Vagina (tissue), 2 donors: ENCODE measurements around the gene PTP4A1. TPM values are rescaled to one million over a fixed set of nuclear protein-coding genes. Genes with fewer than 3 reads are reported as not detected.

Experiments
- DNase-seq, 2 donors: peaks; one replicate each; pipeline ENCODE4 v3.0.0-alpha.2; 2017; ENCODE audit errors: extremely low spot score in 2 of 2
- H3K27ac ChIP-seq: fragments of 200-600 bp; sonication (generic); one replicate; pipeline ENCODE4 v1.5.1; 2019
- H3K27me3 ChIP-seq: fragments of 200-600 bp; sonication (generic); one replicate; pipeline ENCODE4 v1.5.1; 2019
- H3K36me3 ChIP-seq, 2 donors: fragments of 200-600 bp; sonication (generic); one replicate each; pipeline ENCODE4 v1.5.1; 2017 to 2019
- H3K4me1 ChIP-seq: fragments of 200-600 bp; sonication (generic); one replicate; pipeline ENCODE4 v1.5.1; 2019
- H3K4me3 ChIP-seq, 2 donors: fragments of 200-600 bp; sonication (generic); 1 replicate in 1 of 2; 2 replicates in 1 of 2; pipeline ENCODE4 v1.5.1; 2016 to 2019
- H3K9me3 ChIP-seq: fragments of 200-600 bp; sonication (generic); one replicate; pipeline ENCODE4 v1.5.1; 2019
- POLR2A ChIP-seq, 2 donors: fragments of 450-650 bp; IDR thresholded peaks; one replicate each; pipeline ENCODE4 v1.6.1; 2017; ENCODE audit warnings: antibody characterized with exemption in 2 of 2, mild to moderate bottlenecking in 2 of 2, moderate library complexity in 2 of 2
- POLR2AphosphoS5 ChIP-seq, 2 donors: sonication (generic); formaldehyde crosslinking; IDR thresholded peaks; one replicate each; pipeline ENCODE4 v1.9.0; 2017; ENCODE audit warnings: antibody characterized with exemption in 2 of 2, mild to moderate bottlenecking in 2 of 2, low read depth in 1 of 2; ENCODE audit not compliant: insufficient read depth in 1 of 2
- intact Hi-C: fragments of 100-400 bp; cut with DNase I; formaldehyde crosslinking; loops from one replicate; pipeline ENCODE4 v1.15.1; 2023
- total RNA-seq: library from RNA; depleted of rRNA; stranded (reverse); fragments of >200 nt; gene quantifications from one replicate; pipeline ENCODE4 v1.2.3, GENCODE V29; 2016
- TF ChIP-seq, protein P1 (sequence below), 3 experiments: fragments of 450-650 bp in 2 of 3; fragments of 200-600 bp in 1 of 3; sonication (generic) in 1 of 3; IDR thresholded peaks; one replicate each; pipeline ENCODE4 v1.5.1; 2017 to 2019; ENCODE audit warnings: antibody characterized with exemption in 3 of 3, mild to moderate bottlenecking in 2 of 3, moderate library complexity in 2 of 3

PTP4A1 gene
- total RNA-seq, 1 donor from 2014 or later: 29.5 TPM

DNA sequence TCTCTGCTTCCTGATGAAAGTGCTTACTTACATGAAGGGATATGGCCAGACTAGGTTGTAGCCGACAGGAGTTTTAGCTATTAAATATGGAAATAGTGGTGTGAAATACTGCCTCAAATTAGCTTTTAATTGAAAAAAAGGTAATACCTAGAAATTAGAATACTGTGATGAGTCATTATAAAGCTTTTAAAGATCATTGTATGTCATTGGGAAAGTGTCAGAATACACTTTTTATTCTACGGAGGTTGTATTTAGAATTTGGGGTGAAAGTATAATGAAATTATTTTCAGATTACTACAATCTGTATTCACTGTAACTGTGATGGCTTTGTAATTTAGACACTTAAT lies 2.2 kb downstream of the PTP4A1 start:
- H3K27me3 ChIP-seq: no peaks in the 10 kb centered on the region
- H3K9me3 ChIP-seq: no peaks in the 10 kb centered on the region
- peaks cover 0 to 23% of the 10 kb centered on the region in 2 donors for H3K36me3 ChIP-seq
- DNase-seq: no peak
- TF ChIP-seq POLR2A (IDR thresholded peaks at IDR 0.05): no peak
- TF ChIP-seq, protein P1, sequence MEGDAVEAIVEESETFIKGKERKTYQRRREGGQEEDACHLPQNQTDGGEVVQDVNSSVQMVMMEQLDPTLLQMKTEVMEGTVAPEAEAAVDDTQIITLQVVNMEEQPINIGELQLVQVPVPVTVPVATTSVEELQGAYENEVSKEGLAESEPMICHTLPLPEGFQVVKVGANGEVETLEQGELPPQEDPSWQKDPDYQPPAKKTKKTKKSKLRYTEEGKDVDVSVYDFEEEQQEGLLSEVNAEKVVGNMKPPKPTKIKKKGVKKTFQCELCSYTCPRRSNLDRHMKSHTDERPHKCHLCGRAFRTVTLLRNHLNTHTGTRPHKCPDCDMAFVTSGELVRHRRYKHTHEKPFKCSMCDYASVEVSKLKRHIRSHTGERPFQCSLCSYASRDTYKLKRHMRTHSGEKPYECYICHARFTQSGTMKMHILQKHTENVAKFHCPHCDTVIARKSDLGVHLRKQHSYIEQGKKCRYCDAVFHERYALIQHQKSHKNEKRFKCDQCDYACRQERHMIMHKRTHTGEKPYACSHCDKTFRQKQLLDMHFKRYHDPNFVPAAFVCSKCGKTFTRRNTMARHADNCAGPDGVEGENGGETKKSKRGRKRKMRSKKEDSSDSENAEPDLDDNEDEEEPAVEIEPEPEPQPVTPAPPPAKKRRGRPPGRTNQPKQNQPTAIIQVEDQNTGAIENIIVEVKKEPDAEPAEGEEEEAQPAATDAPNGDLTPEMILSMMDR (IDR thresholded peaks at IDR 0.05): no peak
- intact Hi-C loops: no loop called here
- peak overlapping the region; percentile 100 for H3K27ac ChIP-seq
- H3K4me3 ChIP-seq: peak overlapping the region in 1 of 2 donors; percentile 92
- H3K4me1 ChIP-seq: peaks cover 24% of the 10 kb centered on the region

DNA sequence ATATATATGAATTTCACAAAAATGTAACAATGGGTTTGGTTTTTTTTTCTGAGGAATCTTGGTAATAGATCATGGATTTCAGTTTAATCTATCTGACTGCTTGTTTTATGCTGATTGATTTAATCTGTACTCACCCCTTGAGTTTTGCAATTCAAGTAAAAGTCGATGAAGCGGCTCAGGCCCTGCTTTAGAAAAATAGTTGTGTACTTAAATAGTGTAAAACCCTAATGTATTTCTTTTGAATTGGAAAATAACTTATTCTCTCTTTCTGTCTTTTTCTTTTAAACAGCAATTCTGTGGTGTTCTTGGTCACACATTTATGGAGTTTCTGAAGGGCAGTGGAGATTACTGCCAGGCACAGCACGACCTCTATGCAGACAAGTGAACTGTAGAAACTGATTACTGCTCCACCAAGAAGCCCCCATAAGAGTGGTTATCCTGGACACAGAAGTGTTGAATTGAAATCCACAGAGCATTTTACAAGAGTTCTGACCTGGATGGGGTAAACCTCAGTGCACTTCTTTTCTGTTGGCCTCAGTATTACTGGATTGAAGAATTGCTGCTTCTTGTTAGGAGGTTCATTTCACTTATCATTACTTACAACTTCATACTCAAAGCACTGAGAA lies 4.0 kb downstream of the PTP4A1 start:
- Histone ChIP-seq H3K4me1 (peaks cover 24% of the 10 kb centered on the region), H3K4me3 (no peak overlapping the region), H3K9me3 (no peaks in the 10 kb centered on the region), H3K27me3 (no peaks in the 10 kb centered on the region), H3K27ac (no peak overlapping the region), H3K36me3 (peaks cover 0 to 41% of the 10 kb centered on the region in 2 donors)
- TF ChIP-seq, protein P1 (IDR thresholded peaks at IDR 0.05): no peak
- no peak for TF ChIP-seq POLR2AphosphoS5 (IDR thresholded peaks at IDR 0.05; ENCODE audit: insufficient read depth in 1 of 2, low read depth in 1 of 2)
- no peak for TF ChIP-seq POLR2A (IDR thresholded peaks at IDR 0.05)
- intact Hi-C loops: no loop called here
- DNase-seq: no peak

DNA sequence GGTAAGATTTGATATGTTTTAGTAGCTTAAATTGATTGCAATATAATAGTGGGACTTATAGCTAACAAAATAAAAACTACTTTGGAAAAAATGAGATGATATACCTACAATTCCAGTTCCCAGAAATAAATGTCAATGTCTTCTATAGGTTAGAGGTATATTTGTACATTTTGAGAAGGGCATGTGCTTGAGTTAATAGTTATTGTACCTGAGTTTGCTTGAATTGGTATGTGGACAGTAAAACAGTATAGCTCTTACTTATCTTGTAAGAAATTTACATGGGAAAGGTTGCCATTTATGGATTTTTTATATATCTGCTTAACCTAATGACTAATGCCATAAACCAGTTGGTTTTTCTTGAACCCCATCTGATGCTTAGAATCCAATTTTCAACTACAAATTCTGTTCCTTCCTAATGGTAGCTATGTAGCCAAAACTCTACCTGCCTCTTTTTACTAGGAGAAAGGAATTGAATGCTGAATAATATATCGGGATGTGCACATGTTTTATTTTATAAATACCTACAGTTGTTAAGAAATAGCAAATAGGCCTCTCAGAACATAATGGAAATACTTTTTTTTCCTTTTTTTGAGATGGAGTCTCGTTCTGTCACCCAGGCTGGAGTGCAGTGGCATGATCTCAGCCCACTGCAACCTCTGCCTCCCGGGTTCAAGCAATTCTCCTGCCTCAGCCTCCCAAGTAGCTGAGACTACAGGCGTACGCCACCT lies 4.9 kb downstream of the PTP4A1 start:
- intact Hi-C loops: no loop called here
- no peak overlapping the region for H3K27ac ChIP-seq
- no peak overlapping the region for H3K4me3 ChIP-seq
- no peak for DNase-seq
- no peak for TF ChIP-seq POLR2A (IDR thresholded peaks at IDR 0.05)
- TF ChIP-seq POLR2AphosphoS5 (IDR thresholded peaks at IDR 0.05; ENCODE audit: insufficient read depth in 1 of 2, low read depth in 1 of 2): no peak
- TF ChIP-seq, protein P1 (IDR thresholded peaks at IDR 0.05): no peak
- H3K9me3 ChIP-seq: no peaks in the 10 kb centered on the region
- H3K36me3 ChIP-seq: peaks cover 0 to 45% of the 10 kb centered on the region in 2 donors
- H3K27me3 ChIP-seq: no peaks in the 10 kb centered on the region
- peaks cover 24% of the 10 kb centered on the region for H3K4me1 ChIP-seq

DNA sequence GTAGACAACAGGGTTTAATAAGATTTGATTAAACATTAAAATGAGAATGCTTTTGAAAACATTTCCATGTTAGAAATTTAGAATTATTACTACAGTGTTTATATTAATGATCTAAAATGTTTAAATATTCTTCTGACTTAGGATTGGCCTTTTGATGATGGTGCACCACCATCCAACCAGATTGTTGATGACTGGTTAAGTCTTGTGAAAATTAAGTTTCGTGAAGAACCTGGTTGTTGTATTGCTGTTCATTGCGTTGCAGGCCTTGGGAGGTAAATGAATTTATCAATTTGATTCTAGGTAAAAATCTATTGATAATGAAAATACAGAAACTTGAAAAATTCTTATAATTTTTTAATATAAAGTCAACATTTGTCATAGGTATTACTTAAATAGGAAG lies 6.5 kb downstream of the PTP4A1 start:
- Histone ChIP-seq H3K4me1 (peaks cover 24% of the 10 kb centered on the region), H3K36me3 (peaks cover 0 to 45% of the 10 kb centered on the region in 2 donors), H3K9me3 (no peaks in the 10 kb centered on the region), H3K4me3 (no peak overlapping the region), H3K27ac (no peak overlapping the region), H3K27me3 (no peaks in the 10 kb centered on the region)
- DNase-seq: no peak
- no peak for TF ChIP-seq POLR2AphosphoS5 (IDR thresholded peaks at IDR 0.05; ENCODE audit: insufficient read depth in 1 of 2, low read depth in 1 of 2)
- TF ChIP-seq POLR2A (IDR thresholded peaks at IDR 0.05): no peak
- TF ChIP-seq, protein P1 (IDR thresholded peaks at IDR 0.05): no peak
- intact Hi-C loops: no loop called here
